GM18867 (cell line): Measurements from ENCODE around the gene TMEM176B.

Source experiments
- ATAC-seq: cut with Tn5 transposase; IDR thresholded peaks from one replicate; pipeline ENCODE4 v1.9.1; 2021; ENCODE audit warnings: mild to moderate bottlenecking, moderate library complexity; ENCODE audit not compliant: unreplicated experiment

The TMEM176B gene

DNA sequence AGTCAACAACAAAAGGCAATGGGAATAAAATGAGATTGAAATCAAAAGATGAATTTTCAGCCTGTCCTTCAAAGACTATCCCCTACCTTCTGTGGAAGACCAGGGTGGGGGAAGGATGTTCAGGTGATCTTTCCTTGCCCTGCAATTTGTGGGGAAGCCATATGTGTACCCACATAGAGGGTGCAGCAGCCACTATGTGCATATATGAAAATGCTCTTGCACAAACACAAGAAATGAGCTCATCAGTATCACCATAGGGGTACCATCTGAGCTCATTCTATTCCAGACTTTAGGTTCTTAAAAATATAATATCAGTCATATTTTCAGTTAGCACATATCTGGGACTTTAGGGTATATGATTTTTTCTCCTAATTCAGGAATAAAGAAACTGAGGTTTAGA lies 45.2 kb downstream of the TMEM176B start:
- no peak for ATAC-seq

DNA sequence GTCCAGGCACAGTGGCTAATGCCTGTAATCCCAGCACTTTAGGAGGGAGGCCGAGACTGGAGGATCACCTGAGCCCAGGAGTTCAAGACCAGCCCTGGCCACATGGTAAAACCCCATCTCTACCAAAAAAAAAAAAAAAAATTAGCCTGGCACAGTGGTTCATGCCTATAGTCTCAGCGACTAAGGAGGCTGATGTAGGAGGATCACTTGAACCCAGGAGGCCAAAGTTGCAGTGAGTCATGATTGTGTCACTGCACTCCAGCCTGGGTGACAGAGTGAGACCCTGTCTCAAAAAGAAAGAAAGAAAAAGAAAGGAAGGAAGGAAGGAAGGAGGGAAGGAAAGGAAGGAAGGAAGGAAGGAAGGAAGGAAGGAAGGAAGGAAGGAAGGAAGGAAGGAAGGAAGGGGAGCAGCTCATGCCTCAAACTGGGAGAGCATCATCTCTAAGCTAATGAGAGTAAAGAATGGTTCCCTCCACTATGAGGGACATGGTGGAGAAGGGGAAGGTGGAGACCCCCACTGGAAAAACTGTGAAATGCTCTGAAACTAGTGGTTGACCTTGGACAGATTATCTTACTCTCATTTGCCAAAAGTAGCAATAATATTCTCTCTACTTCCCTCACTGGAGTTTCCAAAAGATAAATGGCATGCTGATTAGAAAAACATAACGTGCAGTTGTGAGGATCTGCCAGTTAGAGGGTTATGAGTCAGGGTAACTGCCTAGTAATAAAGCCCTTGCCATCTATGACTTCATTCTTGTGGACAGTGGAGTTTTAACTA lies 46.1 kb downstream of the TMEM176B start:
- ATAC-seq: no peak

DNA sequence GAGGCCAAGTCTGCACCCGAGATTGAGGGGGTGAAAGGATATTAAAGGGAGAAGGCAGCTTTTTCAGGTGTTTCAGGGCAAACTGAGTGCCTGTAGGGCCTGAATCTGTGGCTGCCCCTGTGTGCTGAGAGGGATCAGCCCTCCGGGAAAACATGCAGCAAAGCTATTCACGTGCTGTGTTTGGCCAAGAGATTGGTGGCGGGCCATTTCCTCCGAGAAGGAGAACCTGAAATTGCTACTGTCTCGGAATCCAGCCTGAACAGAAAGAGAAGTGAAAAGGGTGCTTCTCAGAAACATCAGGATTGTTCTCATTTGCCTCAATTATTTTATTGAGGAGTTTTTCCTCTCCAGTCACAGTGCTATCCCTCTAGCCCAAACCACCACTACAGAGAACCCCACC lies 46.9 kb downstream of the TMEM176B start:
- ATAC-seq: no peak

DNA sequence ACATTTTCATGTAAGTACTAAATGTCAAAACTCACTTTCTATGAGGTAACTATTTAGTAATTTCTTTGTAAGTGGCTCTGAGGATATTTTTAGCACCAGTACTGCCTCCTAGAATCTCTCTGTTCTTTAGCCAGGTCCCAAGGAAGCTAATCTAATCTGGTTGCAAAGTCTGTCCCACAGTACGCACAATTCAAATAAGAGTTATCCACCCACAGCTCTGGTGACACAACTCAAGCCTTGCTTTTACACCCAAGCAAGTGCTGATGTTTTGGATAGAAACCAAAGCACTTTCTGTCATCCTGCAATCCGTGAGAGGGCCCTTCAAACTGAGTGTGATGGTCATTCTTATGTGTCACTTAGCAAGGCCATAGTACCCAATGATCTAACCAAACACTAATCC lies 48.5 kb downstream of the TMEM176B start:
- no peak for ATAC-seq

DNA sequence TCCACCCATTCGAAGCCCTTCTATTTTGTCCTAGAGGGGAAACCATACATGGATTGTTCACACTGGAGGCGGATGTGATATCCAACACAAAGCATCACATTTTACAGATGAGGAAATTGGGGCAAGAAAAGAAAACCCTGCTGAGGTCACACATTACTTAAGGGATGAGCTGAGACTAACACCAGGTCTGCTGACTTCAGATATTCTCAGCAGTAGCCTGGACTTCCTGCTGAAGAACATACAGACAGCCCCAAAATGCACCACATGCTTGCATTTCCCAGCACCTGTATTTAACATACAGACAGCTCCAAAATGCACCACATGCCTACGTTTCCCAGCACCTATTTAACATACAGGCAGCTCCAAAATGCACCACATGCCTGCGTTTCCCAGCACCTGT lies 51.8 kb downstream of the TMEM176B start:
- ATAC-seq: no peak

DNA sequence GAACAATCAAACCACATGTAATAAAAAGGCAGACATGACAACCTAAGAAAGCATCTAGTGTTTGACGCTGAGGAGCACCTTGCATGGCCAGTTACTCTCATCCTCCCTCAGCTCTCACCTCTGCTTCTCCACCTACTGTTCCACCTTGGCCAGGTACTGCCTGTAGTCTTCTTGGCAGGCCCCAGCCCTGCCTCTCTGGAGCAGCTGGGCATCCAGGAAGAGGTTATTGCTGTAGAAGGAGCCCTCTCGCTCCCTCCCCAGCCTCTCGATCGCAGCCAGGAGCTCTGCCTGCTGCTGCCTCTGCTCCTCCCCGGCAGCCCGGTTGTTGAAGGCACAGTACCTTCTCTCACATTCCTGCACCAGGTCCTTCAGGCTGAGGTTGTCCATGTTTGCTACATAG lies 53.2 kb downstream of the TMEM176B start:
- no peak for ATAC-seq

DNA sequence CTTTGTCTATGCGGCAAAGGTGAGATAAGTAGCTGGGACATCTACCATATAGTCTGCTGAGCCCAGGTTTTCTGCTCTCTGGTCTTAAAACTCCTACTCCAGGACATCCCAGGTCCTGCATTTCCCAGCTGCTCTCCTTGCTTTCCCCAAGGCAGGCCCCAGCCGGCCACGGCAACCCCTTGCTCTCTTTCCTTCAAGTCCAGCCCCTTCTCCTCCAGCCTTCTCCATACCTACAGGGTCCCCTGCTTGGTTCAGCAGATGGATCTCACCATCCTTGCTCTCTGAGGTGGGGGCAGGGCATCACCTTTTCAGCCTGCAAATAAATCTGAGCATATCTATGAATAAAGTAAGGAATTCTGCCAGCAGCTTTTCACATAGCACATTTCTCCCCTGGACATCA lies 54.3 kb downstream of the TMEM176B start:
- ATAC-seq: no peak

DNA sequence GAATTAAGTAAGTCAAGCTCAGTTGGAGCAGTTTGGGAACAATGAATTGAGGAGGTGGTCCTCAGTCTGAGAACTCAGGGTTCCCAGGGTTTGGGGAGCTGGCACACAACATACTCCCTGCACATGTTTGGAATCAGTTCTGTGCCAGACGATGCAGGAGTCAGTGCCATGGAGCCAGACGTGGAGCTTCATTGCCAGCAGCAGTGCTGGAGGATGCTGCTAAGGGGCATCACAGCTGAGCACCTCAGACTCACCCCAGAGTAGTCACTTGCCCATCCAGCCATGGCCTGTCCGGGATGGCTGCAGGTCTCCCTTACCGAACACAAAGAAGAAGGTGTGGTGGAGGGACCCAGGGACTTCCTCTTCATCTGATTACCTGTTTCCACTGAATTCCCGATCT lies 55.1 kb downstream of the TMEM176B start:
- no peak for ATAC-seq

DNA sequence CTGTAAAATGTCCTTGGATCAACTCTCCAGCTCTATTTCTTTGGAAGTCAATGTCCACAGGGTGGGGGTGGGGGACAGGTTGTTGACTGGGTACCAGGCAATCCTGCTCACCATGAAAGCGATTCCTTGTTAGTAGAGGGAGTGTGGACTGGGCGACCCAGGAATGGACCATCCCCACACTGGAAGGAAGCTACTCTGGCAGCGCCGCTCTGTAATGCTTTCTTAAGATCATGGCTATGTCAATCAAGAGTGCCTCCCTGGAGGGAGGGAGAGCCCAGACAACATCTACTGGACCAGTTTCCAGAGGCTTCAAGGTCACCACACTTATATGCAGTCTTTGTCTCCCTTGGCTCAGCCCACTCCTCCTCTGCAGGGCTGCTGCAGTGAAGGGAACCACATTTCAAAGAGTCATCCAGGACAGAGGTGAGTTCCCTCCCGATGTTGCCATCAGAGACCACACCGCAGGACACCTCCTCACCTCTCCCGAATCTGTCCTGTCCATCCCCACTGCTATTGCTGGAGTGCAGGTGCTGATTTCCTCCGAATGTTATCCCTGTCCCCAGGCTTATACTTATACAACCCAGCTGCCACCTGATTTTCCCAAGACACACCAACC lies 56.0 kb downstream of the TMEM176B start:
- no peak for ATAC-seq

DNA sequence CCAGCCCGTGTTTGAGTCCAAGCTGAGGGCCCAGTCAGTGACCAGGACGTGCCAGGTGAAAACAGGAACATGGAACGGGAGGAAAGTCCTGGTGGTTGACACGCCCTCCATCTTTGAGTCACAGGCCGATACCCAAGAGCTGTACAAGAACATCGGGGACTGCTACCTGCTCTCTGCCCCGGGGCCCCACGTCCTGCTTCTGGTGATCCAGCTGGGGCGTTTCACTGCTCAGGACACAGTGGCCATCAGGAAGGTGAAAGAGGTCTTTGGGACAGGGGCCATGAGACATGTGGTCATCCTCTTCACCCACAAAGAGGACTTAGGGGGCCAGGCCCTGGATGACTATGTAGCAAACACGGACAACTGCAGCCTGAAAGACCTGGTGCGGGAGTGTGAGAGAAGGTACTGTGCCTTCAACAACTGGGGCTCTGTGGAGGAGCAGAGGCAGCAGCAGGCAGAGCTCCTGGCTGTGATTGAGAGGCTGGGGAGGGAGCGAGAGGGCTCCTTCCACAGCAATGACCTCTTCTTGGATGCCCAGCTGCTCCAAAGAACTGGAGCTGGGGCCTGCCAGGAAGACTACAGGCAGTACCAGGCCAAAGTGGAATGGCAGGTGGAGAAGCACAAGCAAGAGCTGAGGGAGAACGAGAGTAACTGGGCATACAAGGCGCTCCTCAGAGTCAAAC lies 57.7 kb downstream of the TMEM176B start:
- ATAC-seq: no peak
